OCI-LY3 (cell line): ENCODE measurements around the gene PPIB.

Experiments
- H2AFZ ChIP-seq: fragments of 200-600, 300-600 bp; shearing (Covaris generic); 2 replicates; pipeline ENCODE4 v1.6.0; 2014; ENCODE audit warnings: antibody characterized with exemption, low read depth, low read length
- H3K27ac ChIP-seq: fragments of 200-600, 300-600 bp; sonication (generic); 2 replicates; pipeline ENCODE4 v1.5.1; 2014; ENCODE audit warnings: mild to moderate bottlenecking, low read length, moderate library complexity, mixed read lengths
- H3K27me3 ChIP-seq: fragments of 200-600, 300-600 bp; sonication (generic); 2 replicates; pipeline ENCODE4 v1.6.1; 2014; ENCODE audit warnings: low read depth, low read length, mixed read lengths
- H3K36me3 ChIP-seq: fragments of 200-600, 300-600 bp; sonication (generic); replicated peaks from 2 replicates; pipeline ENCODE3; 2014; ENCODE audit warnings: low read depth, low read length, mixed read lengths
- H3K4me1 ChIP-seq: fragments of 300-600, 200-600 bp; sonication (generic); 2 replicates; pipeline ENCODE4 v1.6.1; 2014; ENCODE audit warnings: low read length, mixed read lengths
- H3K4me2 ChIP-seq: fragments of 200-600, 300-600 bp; sonication (generic); 2 replicates; pipeline ENCODE4 v1.6.1; 2014; ENCODE audit warnings: low read length, mixed read lengths
- H3K4me3 ChIP-seq: fragments of 300-600, 200-600 bp; sonication (generic); 2 replicates; pipeline ENCODE4 v1.5.1; 2014; ENCODE audit warnings: antibody characterized with exemption, mild to moderate bottlenecking, low read length, moderate library complexity
- H3K79me2 ChIP-seq: fragments of 300-600, 200-600 bp; shearing (Covaris generic); 2 replicates; pipeline ENCODE4 v1.6.1; 2014; ENCODE audit warnings: mild to moderate bottlenecking, low read length, mixed read lengths
- H3K9ac ChIP-seq: fragments of 300-600, 200-600 bp; shearing (Covaris generic); 2 replicates; pipeline ENCODE4 v1.6.0; 2014; ENCODE audit warnings: mild to moderate bottlenecking, low read length, moderate library complexity
- H3K9me3 ChIP-seq: fragments of 200-600, 300-600 bp; shearing (Covaris generic); 2 replicates; pipeline ENCODE4 v1.6.1; 2014; ENCODE audit warnings: low read length, mixed read lengths; ENCODE audit not compliant: insufficient read depth
- H4K20me1 ChIP-seq: fragments of 200-600, 300-600 bp; sonication (generic); 2 replicates; pipeline ENCODE4 v1.6.1; 2016; ENCODE audit warnings: low read length, mixed read lengths; ENCODE audit not compliant: insufficient read depth
- CTCF ChIP-seq: fragments of 200-600, 300-600 bp; sonication (generic); IDR thresholded peaks from 2 replicates; pipeline ENCODE4 v1.5.1; 2014; ENCODE audit warnings: antibody characterized with exemption, low read length, low read depth
- EZH2phosphoT487 ChIP-seq: fragments of 200-600 bp; shearing (Covaris generic); IDR thresholded peaks from 2 replicates; pipeline ENCODE4 v1.6.1; 2018; ENCODE audit warnings: antibody characterized with exemption, mixed run types, low read depth

The PPIB gene

GRCh38 chr15:64187396-64188191, 24.8 kb upstream of the PPIB start:
- TF ChIP-seq EZH2phosphoT487 (no peak), CTCF (no peak)
- Histone ChIP-seq H3K9ac (no peak overlapping the region), H3K4me3 (no peak overlapping the region), H3K4me2 (no peak overlapping the region), H3K4me1 (no peaks in the 10 kb centered on the region), H3K27ac (no peak overlapping the region), H3K36me3 (peaks cover 3% of the 10 kb centered on the region), H2AFZ (no peak overlapping the region), H3K27me3 (no peaks in the 10 kb centered on the region), H3K79me2 (no peaks in the 10 kb centered on the region), H3K9me3 (no peaks in the 10 kb centered on the region), H4K20me1 (no peaks in the 10 kb centered on the region)

GRCh38 chr15:64185146-64185911, 22.5 kb upstream of the PPIB start:
- Histone ChIP-seq H3K36me3 (peaks cover 3% of the 10 kb centered on the region), H2AFZ (no peak overlapping the region), H3K79me2 (no peaks in the 10 kb centered on the region), H3K4me1 (peaks cover 4% of the 10 kb centered on the region; the same call in 1 of the 2 replicates), H4K20me1 (no peaks in the 10 kb centered on the region), H3K9me3 (no peaks in the 10 kb centered on the region), H3K4me3 (no peak overlapping the region), H3K4me2 (no peak overlapping the region), H3K27me3 (no peaks in the 10 kb centered on the region), H3K9ac (no peak overlapping the region), H3K27ac (no peak overlapping the region)
- no peak for TF ChIP-seq EZH2phosphoT487
- no peak for TF ChIP-seq CTCF

GRCh38 chr15:64182859-64183370, 20.1 kb upstream of the PPIB start:
- Histone ChIP-seq H3K9ac (no peak overlapping the region), H3K27me3 (no peaks in the 10 kb centered on the region), H3K27ac (no peak overlapping the region), H3K4me2 (no peak overlapping the region), H3K4me3 (no peak overlapping the region), H3K36me3 (no peaks in the 10 kb centered on the region), H3K79me2 (no peaks in the 10 kb centered on the region), H3K9me3 (no peaks in the 10 kb centered on the region), H2AFZ (no peak overlapping the region), H3K4me1 (peaks cover 9% of the 10 kb centered on the region; the same call in 1 of the 2 replicates), H4K20me1 (no peaks in the 10 kb centered on the region)
- no peak for TF ChIP-seq EZH2phosphoT487
- TF ChIP-seq CTCF = no peak

- Histone ChIP-seq H3K4me1 (peaks cover 9% of the 10 kb centered on the region; the same call in 1 of the 2 replicates), H3K9me3 (no peaks in the 10 kb centered on the region), H2AFZ (no peak overlapping the region), H3K79me2 (no peaks in the 10 kb centered on the region), H4K20me1 (no peaks in the 10 kb centered on the region), H3K4me2 (peak overlapping the region; percentile 20), H3K36me3 (no peaks in the 10 kb centered on the region), H3K9ac (no peak overlapping the region), H3K27ac (no peak overlapping the region), H3K4me3 (peak overlapping the region; percentile 21; the same call in 1 of the 2 replicates), H3K27me3 (no peaks in the 10 kb centered on the region)
- no peak for TF ChIP-seq EZH2phosphoT487
- no peak for TF ChIP-seq CTCF
These were observed 17.5 kb upstream of the PPIB start for GRCh38 chr15:64180235-64180824.
